Breast epithelium (tissue), 3 donors: ENCODE measurements around the gene HEG1.

ENCODE experiments used
- POLR2A ChIP-seq: fragments of 450-650 bp; IDR thresholded peaks from one replicate; pipeline ENCODE4 v1.6.1; 2016; ENCODE audit warnings: antibody characterized with exemption, mild to moderate bottlenecking, moderate library complexity
- POLR2AphosphoS5 ChIP-seq, 3 donors: sonication (generic); formaldehyde crosslinking; IDR thresholded peaks; one replicate each; pipeline ENCODE4 v1.6.1; 2017; ENCODE audit warnings: antibody characterized with exemption in 3 of 3
- TF ChIP-seq, protein P1 (sequence below), 3 donors: fragments of 450-650 bp; IDR thresholded peaks; one replicate each; pipeline ENCODE4 v1.5.1; 2016 to 2017; ENCODE audit warnings: antibody characterized with exemption in 3 of 3, mild to moderate bottlenecking in 3 of 3, moderate library complexity in 3 of 3

DNA sequence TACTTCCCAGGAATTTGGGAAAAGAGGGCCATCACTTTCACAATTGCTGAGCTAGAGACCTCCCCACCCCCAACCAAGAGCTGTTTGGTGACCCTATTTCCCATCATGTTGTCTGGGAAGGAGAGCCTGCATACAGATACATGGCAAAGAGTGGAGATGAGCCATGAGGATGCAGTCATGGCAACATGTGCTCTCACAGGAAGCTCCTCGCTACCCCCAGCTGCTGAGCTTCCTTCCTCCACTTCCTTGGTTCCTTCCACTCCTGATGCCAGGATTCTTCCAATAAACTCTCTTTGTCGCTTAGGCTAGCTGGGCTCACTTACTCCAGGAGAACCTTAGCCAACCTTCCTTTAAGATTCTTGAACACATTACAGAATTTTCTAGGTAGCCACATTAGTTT is 72.9 kb downstream of the HEG1 start:
- TF ChIP-seq, protein P1, sequence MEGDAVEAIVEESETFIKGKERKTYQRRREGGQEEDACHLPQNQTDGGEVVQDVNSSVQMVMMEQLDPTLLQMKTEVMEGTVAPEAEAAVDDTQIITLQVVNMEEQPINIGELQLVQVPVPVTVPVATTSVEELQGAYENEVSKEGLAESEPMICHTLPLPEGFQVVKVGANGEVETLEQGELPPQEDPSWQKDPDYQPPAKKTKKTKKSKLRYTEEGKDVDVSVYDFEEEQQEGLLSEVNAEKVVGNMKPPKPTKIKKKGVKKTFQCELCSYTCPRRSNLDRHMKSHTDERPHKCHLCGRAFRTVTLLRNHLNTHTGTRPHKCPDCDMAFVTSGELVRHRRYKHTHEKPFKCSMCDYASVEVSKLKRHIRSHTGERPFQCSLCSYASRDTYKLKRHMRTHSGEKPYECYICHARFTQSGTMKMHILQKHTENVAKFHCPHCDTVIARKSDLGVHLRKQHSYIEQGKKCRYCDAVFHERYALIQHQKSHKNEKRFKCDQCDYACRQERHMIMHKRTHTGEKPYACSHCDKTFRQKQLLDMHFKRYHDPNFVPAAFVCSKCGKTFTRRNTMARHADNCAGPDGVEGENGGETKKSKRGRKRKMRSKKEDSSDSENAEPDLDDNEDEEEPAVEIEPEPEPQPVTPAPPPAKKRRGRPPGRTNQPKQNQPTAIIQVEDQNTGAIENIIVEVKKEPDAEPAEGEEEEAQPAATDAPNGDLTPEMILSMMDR (IDR thresholded peaks at IDR 0.05) = no peak
- TF ChIP-seq POLR2AphosphoS5 (IDR thresholded peaks at IDR 0.05) = no peak
- TF ChIP-seq POLR2A = no peak
